Stimulated activated CD8-positive, alpha-beta memory T cell treated with anti-CD3 and anti-CD28 coated beads, Interleukin-12 subunit alpha, Interleukin-12 subunit beta, amount 100 ng/mL, for 24 hours (primary cell): ENCODE results near the gene RNF5.
A peak's percentile ranks its signal among the peaks of the same experiment; 100 is the strongest.
"Not testable (repeated sequence)": the region's sequence is repeated elsewhere in the genome, so short reads cannot be mapped to it uniquely, and the experiment has no call there.

ENCODE experiments used
- DNase-seq: peaks from one replicate; pipeline ENCODE4 v3.0.0-alpha.2; 2020; ENCODE audit errors: extremely low read depth

The RNF5 gene

GRCh38 chr6:32175711-32176475 is 2.3 kb upstream of the RNF5 start, which contains the start of gene AGPAT1:
Gene AGPAT1 (minus strand): TSS chr6:32176084. CDS start chr6:32171496, 4,588 bp downstream.
- peak; percentile 83 for DNase-seq

DNA sequence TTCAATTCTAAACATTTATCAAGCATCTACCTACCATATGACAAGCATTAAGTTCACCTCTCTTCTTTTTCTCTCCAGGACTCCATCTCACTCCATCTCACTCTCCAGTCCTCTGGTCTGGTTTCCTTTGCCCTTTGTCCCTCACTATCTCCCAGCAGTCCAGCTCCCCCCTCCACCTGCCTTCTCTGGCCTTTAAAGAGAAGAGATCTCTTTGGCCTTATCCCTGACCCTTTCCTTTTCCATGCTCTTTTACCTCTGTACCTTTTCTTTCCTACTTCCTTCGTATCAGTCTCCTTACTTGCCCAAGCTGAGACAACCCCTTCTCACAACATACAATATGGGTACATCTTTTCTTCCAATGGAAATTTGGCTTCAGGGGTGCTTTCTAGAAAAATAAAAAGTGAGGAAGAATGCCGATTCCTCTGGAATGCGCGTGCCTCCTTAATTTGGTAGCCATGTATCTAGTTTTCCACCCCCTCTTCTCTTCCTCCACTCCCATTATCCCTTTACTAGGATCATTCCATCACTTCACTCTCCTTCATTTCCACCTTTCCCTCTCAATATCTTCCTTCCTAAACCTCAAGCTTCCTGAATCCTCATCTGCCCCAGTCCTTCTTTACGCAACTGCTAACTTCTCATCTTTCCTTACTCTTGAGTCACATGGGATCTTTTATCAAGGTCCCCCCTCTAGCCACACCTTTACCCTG is 1.6 kb upstream of the RNF5 start:
- DNase-seq: no peak

DNA sequence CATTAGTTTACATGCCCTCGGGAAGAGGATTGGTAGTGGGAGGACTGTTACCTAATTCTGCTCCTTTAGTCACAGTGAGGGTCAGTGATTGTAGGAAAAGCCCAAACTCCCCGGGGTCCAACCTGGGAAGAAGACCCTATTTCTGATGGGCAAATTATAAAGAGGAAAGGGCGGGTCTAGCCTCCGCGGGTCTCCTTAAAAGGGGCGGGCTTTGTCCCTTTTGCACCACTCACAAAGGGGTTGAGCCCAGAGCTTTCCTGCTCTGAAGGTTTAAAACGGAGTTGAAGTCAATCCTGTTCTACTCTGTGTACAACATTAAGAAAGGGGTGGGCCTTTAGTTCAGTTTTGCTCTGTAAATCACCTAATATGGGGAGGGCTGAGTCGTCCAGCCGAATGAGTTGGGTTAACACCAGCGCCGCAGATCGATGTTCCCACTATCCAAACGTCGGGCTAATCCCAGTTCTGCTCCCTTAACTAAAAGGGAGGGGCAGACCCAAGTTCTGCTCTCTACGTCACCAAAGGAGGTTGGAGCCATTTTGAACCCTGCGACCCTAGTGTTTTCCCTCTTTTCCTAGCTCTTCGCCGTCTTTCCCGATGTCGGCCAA is 920 bp upstream of the RNF5 start:
- no peak for DNase-seq

- DNase-seq: no peak
Observed at GRCh38 chr6:32178547-32179440, 589 bp downstream of the RNF5 start.

DNA sequence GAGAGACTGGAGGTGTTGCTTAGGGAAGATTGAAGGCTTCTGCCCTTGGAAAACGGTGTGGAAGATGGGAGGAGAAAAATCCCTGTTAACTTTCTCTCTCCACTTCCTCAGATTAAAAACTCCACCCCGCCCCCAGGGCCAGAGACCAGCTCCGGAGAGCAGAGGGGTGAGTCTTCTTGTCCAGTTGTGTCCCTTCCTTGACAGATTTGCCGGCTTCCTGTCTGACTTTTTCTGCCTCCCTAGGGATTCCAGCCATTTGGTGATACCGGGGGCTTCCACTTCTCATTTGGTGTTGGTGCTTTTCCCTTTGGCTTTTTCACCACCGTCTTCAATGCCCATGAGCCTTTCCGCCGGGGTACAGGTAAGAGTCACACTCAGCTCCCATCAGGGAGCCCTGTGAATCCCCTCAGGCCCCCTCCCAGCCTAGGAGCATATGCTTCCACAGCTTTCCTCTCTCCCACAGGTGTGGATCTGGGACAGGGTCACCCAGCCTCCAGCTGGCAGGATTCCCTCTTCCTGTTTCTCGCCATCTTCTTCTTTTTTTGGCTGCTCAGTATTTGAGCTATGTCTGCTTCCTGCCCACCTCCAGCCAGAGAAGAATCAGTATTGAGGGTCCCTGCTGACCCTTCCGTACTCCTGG is 1.7 kb downstream of the RNF5 start:
- DNase-seq: no peak

DNA sequence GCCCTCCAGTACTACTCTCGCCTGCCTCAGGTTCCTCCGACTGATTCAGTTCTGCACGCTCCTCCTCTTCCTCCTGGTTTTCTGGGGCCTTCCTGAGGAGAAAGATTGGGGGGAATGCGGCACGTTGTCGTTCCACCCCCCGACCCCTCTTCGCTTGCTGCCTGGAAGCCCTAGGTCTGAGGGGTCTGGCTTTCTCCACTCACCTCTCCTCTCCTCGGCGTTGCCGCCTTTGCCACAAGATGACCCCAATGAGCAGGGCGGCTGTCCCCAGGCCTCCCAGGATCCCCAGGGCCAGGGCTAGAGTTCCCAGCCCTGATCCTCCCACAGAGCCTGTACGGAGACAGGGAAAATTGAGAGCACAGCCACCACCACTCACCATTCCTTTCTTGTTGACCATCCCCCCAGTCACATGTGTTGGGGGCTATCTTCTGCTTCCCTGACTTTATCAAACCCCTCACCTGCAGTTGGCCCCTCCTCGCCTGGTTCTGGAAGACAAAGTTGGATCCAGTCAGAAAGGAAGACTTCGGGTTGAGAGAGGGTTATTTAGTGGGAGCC is 3.0 kb downstream of the RNF5 start:
- DNase-seq: no peak

- no peak for DNase-seq
Observed at GRCh38 chr6:32181915-32182529, 3.8 kb downstream of the RNF5 start.

DNA sequence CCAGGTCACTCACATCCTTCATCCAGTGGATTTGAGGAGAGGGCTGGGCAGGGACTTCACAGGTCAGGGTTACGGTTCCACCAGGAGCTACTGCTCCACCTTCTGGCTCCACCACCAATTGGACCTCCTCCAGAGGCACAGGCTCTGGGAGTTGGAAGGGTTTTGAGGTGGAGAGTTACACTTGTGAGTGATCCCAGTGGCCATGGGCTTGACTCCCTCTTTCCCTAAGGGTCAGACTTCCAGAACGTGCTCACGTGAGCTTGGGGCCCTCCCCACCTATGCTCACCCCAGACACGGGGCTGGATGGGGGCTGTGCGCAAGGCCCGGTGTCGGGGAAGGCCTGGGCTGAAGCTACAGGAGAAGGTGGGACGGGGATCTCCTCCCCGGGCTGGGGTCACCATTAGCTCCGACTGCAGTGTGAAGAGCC is 4.4 kb downstream of the RNF5 start:
- no peak for DNase-seq

DNA sequence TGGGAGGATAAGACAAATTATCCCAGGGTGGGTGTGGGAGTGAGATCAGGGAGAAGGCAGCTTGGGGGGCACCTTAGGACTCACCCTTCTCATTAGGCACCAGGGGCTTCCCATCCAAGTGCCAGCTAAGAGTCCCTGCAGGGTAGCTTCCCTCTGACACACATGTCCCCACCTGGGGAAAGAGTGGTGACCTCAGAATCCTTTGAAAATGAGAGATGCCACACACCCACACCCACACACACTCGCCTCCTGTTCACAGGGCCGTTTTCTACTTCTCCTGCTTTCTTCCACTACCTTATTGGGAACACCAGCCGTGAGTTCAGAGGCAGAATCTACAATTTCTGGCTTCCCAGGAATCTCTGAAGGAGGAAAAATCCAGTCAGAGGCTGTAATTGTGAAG is 4.8 kb downstream of the RNF5 start:
- no peak for DNase-seq

DNA sequence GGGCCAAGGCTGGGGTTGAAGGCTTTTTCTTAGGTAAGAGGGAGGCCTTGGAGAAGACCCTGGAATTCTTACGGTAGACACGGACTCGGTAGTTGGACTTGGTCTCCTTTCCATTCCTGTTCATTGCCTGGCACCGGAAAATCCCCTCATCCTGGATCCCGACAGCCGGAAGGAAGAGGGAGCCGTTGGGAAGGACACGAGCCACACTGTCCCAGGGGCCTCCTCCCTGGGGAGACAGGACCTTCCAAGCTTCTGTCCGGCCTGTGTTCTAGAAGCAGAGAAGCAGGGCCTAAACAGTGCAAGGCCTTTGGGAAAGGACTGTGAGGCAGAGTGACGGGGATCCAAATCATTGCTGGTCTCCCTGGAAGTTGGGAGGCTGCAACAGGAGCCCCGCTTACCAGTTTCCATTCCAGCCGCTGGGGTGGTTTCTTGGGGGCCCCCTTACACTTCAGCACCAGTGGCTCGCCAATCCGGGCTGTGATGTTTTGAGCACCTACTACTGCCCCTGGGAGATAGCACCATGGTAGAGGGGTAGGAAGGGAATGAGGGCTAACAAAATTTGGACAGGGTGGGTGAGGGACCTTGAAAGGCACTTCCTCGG is 5.4 kb downstream of the RNF5 start:
- no peak for DNase-seq

DNA sequence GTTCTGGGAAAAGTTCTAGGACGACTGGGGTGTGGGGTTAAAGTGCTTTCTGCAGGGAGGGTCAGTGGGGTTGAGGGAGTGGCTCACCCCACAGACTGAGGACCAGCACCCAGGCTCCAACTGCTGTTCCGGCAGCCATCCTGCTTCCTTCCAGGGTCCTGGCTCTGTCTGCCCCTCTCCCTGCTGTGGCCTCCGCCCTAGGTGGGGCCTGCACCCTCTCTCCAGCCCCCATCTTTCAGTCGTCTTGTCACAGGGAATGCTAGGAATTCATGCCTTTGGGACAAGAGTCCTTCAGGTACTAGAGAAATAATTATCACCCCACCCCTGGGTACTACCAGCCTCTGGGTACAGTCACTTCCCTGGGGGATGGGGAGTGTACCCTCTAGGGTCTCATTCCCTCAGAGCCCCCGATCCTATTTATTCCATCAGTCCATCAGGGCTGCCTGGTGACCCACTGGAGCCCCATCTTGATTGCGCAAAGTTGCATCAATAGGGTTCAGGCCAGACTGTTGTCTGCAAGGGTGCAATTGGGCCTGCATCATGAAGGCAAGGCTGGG is 6.0 kb downstream of the RNF5 start, which contains the start of gene AGER:
Gene AGER, minus strand, starts transcription at position 170 of the 557 bp plus-strand sequence. Its CDS starts 31 bp downstream, at position 139.
- DNase-seq: no peak

- DNase-seq: not testable (repeated sequence)
Observed at GRCh38 chr6:32185681-32186131, 7.5 kb downstream of the RNF5 start.

DNA sequence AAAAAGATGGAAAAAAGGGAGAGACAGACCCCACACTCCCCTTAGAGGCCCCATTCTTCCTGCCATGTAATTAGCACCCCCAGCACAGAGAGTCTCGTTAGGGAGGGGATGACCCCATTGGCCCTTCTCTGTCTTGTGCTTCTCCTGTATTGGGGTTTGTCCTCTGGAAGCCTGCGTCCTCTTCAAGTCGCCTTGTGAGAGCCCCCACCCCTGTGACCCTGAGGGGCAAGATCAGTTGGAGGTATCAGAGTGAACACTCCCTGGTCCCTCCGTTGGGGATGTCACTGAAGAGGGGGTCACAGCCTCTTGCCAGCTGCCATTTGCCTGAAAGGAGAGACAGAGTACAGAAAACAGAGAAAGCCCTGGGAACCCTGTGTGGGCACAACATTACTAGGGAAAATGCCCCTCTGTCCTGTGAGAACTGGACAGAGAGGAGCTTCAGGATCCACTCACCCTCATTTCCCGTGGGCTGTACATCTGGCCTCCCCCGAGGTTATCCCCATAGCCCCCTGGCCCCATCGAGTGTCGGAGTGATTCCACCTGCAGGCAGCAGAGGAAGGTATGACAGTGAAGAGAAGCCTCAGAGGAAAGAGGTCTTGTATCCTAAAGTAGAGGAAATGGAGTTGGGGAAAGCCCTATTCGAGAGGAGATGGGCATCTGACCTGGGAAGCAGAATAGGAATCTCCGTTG is 8.1 kb downstream of the RNF5 start:
- not testable (repeated sequence) for DNase-seq

DNA sequence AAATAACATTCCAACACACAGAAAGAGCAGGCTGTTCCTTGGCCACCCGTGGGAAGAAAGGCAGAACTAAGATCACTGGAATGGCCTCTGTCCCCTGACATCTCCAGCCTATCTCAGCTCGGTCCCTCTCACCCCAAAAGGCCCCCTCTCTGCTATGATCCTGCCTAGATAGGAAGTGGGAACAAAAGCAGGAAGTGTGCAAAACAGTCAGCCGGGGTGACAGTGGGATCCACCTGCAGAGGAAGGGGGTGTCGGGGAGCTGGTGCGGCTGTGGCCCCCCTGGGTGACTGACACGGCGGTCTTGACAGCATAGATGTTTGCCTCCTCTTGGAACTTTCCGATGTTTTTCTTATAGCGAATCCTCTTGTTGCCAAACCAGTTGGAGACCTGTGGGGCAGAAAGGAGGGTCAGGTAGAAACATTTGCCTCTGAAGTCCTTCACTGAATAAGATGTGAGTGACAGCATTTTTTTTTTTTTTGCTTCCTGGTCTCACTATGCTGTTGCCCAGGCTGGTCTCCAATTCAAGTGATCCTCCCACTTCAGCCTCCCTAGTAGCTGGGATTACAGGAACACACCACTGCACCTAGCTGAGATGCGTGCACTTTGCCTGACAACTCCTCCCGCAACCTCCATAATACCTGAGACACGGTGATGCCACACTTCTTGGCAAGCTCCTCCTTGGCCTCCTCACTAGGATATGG is 9.0 kb downstream of the RNF5 start:
- no peak for DNase-seq

DNA sequence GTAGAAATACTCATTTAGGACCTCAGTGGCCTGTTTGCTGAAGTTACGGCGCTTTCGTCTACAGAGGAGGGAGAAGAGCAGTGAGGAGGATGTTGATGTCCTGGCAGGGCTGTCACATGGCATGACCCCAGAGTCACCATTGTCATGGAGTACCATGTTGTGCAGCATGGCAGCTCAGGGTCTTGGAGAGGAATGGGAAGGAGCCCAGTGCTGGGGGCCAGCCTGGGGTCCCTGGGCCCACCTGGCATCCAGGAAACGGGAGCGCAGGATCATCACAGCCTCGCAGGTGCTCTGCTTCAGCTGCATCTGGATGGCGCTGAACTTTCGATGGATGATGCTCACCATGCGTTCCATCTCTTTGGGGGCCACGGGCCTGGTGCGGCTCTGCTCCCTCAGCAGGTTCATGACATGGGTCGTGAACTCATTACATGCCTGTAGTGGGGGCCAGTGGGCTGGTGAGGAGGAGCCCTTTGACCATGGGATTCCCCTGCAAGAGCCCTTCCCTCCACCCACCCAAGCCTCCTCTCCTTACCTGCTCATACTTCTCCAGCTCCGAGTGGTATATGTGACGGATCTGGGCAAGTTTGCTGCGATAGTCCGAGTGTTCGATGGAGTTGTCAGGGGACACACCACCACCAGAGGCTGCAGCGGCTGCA is 9.6 kb downstream of the RNF5 start:
- not testable (repeated sequence) for DNase-seq

- no peak for DNase-seq
Observed at GRCh38 chr6:32188381-32189068, 10.3 kb downstream of the RNF5 start.

- DNase-seq: no peak
Observed at GRCh38 chr6:32189069-32189741, 11.0 kb downstream of the RNF5 start.
